ENCODE data around the gene MIOS. TPM values are rescaled to one million over a fixed set of nuclear protein-coding genes. Genes with fewer than 3 reads are reported as not detected.

The MIOS gene
- total RNA-seq, 1 donor from 2014 or later: 30.9 TPM

- Mint-ChIP-seq H3K27ac (ENCODE audit: unreplicated experiment) (no peak overlapping the region), H3K27me3 (ENCODE audit: unreplicated experiment) (no peaks in the 10 kb centered on the region), H3K9me3 (ENCODE audit: unreplicated experiment) (no peaks in the 10 kb centered on the region), H3K36me3 (ENCODE audit: unreplicated experiment) (no peaks in the 10 kb centered on the region), H3K4me3 (ENCODE audit: unreplicated experiment) (no peak overlapping the region), H3K4me1 (ENCODE audit: low read depth, unreplicated experiment) (no peaks in the 10 kb centered on the region)
- DNase-seq: no peak
- no peak for TF ChIP-seq CTCF (IDR thresholded peaks at IDR 0.05; ENCODE audit: partially characterized antibody, unreplicated experiment)
Observed at GRCh38 chr7:7581531-7582179, 15.0 kb downstream of the MIOS start.

GRCh38 chr7:7582596-7582995 is 15.9 kb downstream of the MIOS start:
- DNase-seq: no peak
- Mint-ChIP-seq H3K4me3 (ENCODE audit: unreplicated experiment) (no peak overlapping the region), H3K36me3 (ENCODE audit: unreplicated experiment) (no peaks in the 10 kb centered on the region), H3K27me3 (ENCODE audit: unreplicated experiment) (no peaks in the 10 kb centered on the region), H3K4me1 (ENCODE audit: low read depth, unreplicated experiment) (no peaks in the 10 kb centered on the region), H3K9me3 (ENCODE audit: unreplicated experiment) (no peaks in the 10 kb centered on the region), H3K27ac (ENCODE audit: unreplicated experiment) (no peak overlapping the region)
- TF ChIP-seq CTCF (IDR thresholded peaks at IDR 0.05; ENCODE audit: partially characterized antibody, unreplicated experiment): no peak

- no peaks in the 10 kb centered on the region for H3K4me1 Mint-ChIP-seq (ENCODE audit: low read depth, unreplicated experiment)
Observed at GRCh38 chr7:7583731-7584130, 17.0 kb downstream of the MIOS start.

GRCh38 chr7:7584653-7585052 is 18.0 kb downstream of the MIOS start:
- Mint-ChIP-seq H3K27ac (ENCODE audit: unreplicated experiment) (no peak overlapping the region), H3K9me3 (ENCODE audit: unreplicated experiment) (no peaks in the 10 kb centered on the region), H3K36me3 (ENCODE audit: unreplicated experiment) (no peaks in the 10 kb centered on the region), H3K4me3 (ENCODE audit: unreplicated experiment) (no peak overlapping the region), H3K27me3 (ENCODE audit: unreplicated experiment) (no peaks in the 10 kb centered on the region), H3K4me1 (ENCODE audit: low read depth, unreplicated experiment) (no peaks in the 10 kb centered on the region)
- TF ChIP-seq CTCF (IDR thresholded peaks at IDR 0.05; ENCODE audit: partially characterized antibody, unreplicated experiment): no peak
- DNase-seq: no peak

More at GRCh38 chr7:7583731-7584130, 17.0 kb downstream of the MIOS start:
- H3K27me3 Mint-ChIP-seq (ENCODE audit: unreplicated experiment): no peaks in the 10 kb centered on the region
- no peak overlapping the region for H3K27ac Mint-ChIP-seq (ENCODE audit: unreplicated experiment)
- no peaks in the 10 kb centered on the region for H3K36me3 Mint-ChIP-seq (ENCODE audit: unreplicated experiment)
- TF ChIP-seq CTCF (IDR thresholded peaks at IDR 0.05; ENCODE audit: partially characterized antibody, unreplicated experiment): no peak
- no peaks in the 10 kb centered on the region for H3K9me3 Mint-ChIP-seq (ENCODE audit: unreplicated experiment)
- no peak overlapping the region for H3K4me3 Mint-ChIP-seq (ENCODE audit: unreplicated experiment)
- DNase-seq: no peak

GRCh38 chr7:7585241-7585928 is 18.7 kb downstream of the MIOS start:
- DNase-seq: no peak
- no peak overlapping the region for H3K4me3 Mint-ChIP-seq (ENCODE audit: unreplicated experiment)
- TF ChIP-seq CTCF (IDR thresholded peaks at IDR 0.05; ENCODE audit: partially characterized antibody, unreplicated experiment): no peak
- H3K9me3 Mint-ChIP-seq (ENCODE audit: unreplicated experiment): no peaks in the 10 kb centered on the region
- no peaks in the 10 kb centered on the region for H3K27me3 Mint-ChIP-seq (ENCODE audit: unreplicated experiment)
- H3K36me3 Mint-ChIP-seq (ENCODE audit: unreplicated experiment): no peaks in the 10 kb centered on the region
- H3K4me1 Mint-ChIP-seq (ENCODE audit: low read depth, unreplicated experiment): no peaks in the 10 kb centered on the region
- no peak overlapping the region for H3K27ac Mint-ChIP-seq (ENCODE audit: unreplicated experiment)
